HL-60 (cell line): ENCODE measurements around the gene FAM174A.

Experiments
- POLR2AphosphoS5 ChIP-seq: IDR thresholded peaks from 2 replicates; pipeline ENCODE4 v1.6.1; 2012; ENCODE audit warnings: low read depth
- TF ChIP-seq, protein P1 (sequence below): IDR thresholded peaks from one replicate; pipeline ENCODE4 v1.5.1; 2011; ENCODE audit warnings: low read length, control low read depth, inconsistent platforms; ENCODE audit not compliant: insufficient read depth
- TF ChIP-seq, protein P2 (sequence below): IDR thresholded peaks from 2 replicates; pipeline ENCODE4 v1.6.1; 2012; ENCODE audit warnings: low read depth; ENCODE audit not compliant: insufficient replicate concordance

DNA sequence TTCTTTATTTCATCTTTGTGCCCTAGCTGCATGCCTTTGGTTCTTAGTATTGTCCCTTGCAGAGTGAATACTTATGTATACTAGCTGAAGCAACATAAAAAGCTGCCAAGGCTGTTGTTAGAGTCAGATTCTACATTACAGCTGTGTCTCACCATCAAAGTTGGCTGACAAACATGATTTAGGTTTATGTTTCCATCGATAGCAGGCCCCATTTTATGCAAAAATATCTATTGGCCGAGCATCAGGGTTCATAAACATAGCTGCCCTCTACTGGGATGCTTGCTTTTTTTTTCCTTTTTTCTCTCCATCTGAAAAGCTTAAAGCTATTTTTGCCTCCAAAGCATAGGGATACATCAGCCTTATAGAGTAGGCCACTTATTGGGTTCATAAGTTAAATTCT, 68.0 kb downstream of the FAM174A start:
- TF ChIP-seq, protein P1, sequence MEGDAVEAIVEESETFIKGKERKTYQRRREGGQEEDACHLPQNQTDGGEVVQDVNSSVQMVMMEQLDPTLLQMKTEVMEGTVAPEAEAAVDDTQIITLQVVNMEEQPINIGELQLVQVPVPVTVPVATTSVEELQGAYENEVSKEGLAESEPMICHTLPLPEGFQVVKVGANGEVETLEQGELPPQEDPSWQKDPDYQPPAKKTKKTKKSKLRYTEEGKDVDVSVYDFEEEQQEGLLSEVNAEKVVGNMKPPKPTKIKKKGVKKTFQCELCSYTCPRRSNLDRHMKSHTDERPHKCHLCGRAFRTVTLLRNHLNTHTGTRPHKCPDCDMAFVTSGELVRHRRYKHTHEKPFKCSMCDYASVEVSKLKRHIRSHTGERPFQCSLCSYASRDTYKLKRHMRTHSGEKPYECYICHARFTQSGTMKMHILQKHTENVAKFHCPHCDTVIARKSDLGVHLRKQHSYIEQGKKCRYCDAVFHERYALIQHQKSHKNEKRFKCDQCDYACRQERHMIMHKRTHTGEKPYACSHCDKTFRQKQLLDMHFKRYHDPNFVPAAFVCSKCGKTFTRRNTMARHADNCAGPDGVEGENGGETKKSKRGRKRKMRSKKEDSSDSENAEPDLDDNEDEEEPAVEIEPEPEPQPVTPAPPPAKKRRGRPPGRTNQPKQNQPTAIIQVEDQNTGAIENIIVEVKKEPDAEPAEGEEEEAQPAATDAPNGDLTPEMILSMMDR, result no peak
- TF ChIP-seq, protein P2, sequence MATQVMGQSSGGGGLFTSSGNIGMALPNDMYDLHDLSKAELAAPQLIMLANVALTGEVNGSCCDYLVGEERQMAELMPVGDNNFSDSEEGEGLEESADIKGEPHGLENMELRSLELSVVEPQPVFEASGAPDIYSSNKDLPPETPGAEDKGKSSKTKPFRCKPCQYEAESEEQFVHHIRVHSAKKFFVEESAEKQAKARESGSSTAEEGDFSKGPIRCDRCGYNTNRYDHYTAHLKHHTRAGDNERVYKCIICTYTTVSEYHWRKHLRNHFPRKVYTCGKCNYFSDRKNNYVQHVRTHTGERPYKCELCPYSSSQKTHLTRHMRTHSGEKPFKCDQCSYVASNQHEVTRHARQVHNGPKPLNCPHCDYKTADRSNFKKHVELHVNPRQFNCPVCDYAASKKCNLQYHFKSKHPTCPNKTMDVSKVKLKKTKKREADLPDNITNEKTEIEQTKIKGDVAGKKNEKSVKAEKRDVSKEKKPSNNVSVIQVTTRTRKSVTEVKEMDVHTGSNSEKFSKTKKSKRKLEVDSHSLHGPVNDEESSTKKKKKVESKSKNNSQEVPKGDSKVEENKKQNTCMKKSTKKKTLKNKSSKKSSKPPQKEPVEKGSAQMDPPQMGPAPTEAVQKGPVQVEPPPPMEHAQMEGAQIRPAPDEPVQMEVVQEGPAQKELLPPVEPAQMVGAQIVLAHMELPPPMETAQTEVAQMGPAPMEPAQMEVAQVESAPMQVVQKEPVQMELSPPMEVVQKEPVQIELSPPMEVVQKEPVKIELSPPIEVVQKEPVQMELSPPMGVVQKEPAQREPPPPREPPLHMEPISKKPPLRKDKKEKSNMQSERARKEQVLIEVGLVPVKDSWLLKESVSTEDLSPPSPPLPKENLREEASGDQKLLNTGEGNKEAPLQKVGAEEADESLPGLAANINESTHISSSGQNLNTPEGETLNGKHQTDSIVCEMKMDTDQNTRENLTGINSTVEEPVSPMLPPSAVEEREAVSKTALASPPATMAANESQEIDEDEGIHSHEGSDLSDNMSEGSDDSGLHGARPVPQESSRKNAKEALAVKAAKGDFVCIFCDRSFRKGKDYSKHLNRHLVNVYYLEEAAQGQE, result no peak
- no peak for TF ChIP-seq POLR2AphosphoS5
